Fibroblast of gingiva (primary cell): ENCODE measurements around the gene CABP4.

ENCODE experiments used
- DNase-seq: peaks from one replicate; pipeline ENCODE4 v3.0.0-alpha.2; 2011; ENCODE audit warnings: low read depth

Gene CABP4

DNA sequence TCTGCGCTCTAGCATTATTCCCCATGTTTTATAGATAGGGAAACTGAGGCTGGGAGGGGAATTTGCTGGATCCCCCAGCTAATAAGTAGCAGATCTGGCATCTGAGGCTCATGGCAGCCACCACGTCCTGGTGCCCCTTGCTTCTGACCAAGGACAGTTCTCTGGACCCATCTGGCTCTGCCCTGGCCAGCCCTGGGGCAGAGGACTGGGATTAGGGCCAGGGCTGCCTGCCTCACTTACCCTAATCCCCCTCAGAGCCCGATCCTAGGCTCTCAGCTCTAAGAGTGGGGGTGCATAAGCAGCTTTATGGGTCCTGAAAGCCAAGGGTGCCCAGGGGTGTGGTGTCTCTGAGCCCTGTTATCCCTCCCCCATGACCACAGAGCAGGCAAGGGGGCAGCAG lies at the start of gene CABP4:
Gene CABP4 (plus strand): TSS at position 301 of the 400 bp plus-strand sequence. CDS start 70 bp downstream, at position 371.
- no peak for DNase-seq

GRCh38 chr11:67405688-67406339 lies 49.3 kb upstream of the CABP4 start:
- DNase-seq: no peak

GRCh38 chr11:67406420-67406968 lies 48.7 kb upstream of the CABP4 start:
- DNase-seq: no peak

- DNase-seq: no peak
These were observed 48.0 kb upstream of the CABP4 start for GRCh38 chr11:67406969-67407687.

GRCh38 chr11:67407688-67408163 lies 47.4 kb upstream of the CABP4 start:
- no peak for DNase-seq

- DNase-seq: no peak
These were observed 46.5 kb upstream of the CABP4 start for GRCh38 chr11:67408437-67409200.

- DNase-seq: no peak
These were observed 45.9 kb upstream of the CABP4 start for GRCh38 chr11:67409261-67409666.

- DNase-seq: no peak
These were observed 45.3 kb upstream of the CABP4 start for GRCh38 chr11:67409781-67410368.

DNA sequence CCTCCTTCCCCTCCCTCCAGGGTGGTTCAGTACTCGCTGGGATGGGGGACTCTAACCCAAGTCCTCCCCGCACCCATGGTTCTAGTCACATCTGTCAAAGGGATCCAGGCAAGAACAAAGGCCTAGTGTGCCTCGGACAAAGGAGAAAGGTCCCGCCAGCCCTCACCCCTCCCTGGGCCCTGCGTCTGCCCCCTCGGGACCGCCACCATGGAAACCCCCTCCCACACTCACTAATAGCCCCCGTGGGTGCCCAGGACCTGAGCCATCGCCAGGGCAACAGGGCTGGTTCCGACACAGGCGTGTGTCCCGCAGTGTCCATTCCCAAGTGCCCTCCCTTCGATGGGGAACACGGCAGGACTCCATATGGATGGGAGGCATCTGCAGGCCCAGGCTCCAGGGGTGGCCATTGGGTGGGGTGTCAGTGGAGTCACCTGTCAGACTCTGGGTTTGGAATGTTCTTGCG lies 44.8 kb upstream of the CABP4 start:
- DNase-seq: no peak

DNA sequence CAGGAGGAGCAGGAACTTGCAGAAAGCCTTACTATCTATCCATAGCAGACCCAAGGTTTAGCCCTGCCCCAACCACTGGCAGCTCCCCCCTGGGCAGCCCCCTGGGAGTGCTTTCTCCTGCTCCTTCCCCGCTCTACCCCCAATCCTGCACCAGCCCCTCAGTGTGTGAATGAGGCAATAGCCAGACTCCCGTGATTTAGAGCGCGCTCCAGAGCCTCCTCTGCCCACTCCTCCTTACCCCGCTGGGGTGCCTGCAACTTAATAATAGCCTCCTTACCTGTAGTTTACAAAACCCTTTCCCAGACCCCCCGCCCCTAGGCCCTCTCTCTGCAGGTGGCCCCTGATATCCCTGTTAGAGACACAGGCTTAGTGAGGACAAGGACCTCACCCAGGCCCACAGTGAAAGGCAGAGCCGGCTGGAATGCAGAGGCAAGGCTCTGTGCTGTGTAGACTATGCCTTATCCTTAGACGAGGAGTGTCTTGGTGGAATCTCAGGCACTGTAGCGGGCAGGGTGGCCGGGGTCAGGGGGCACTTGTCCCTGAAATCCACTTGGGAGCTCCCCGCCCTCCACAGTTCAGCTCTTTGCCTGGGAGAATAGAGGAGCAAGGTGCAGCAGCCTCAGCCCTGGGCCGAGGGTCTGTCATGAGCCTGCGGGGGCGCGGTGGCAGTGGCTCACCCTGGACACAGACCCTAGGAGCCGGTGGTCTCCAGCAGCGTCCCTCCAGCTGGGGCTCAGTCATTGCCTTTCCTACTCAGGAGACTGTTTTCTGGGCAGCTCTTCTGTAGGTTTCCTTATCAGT lies 44.0 kb upstream of the CABP4 start:
- DNase-seq: no peak

DNA sequence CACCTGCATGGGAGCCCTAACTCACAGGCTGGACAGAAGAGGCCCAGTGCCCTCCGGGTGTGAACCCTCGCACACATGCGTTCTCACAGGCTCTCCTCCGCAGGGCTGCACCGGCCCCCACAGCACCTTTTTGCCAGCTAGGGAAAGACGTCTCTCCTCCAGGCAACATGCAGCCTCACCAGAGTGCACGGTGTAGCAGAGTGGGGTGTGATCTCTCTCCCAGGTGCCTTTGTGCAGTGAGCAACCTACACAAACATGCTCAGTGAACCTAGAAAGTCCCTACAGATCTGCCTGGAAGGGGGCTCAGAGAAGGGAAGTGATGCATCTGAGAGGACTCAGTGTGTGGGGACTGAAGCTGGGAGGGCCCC lies 43.4 kb upstream of the CABP4 start:
- DNase-seq: no peak

DNA sequence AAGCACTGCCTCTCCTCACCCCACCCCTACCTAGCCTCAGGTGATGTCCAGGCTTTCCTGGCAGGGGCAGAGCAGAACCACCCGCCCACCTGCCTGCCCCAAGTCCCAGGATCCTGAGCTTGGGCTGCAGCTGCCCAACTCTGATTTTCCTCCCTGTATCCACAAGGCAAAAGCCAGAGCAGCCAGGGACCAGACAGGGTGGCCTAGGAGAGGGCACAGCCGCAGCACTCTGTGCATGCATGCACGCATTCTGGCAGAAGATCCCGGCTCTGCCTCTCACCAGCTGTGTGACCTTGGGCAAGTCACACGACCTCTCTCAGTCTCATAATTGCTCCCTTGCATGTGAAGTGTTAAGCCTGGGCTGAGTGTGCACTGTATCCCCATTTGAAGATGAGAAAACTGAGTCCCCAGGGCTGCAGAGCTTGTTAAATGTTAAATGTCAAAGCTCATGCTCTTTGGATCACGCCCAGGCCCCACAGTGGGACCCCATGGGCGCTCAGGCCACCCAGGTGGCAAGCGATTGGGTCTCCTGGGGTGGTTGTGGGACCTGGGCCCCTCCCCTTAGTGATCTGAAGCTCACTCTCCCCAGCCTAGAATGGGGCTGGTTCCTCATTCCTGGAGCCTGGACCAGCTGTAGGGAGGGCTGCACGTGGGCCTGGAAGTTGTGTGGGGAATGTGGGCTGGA lies 42.5 kb upstream of the CABP4 start:
- DNase-seq: no peak

DNA sequence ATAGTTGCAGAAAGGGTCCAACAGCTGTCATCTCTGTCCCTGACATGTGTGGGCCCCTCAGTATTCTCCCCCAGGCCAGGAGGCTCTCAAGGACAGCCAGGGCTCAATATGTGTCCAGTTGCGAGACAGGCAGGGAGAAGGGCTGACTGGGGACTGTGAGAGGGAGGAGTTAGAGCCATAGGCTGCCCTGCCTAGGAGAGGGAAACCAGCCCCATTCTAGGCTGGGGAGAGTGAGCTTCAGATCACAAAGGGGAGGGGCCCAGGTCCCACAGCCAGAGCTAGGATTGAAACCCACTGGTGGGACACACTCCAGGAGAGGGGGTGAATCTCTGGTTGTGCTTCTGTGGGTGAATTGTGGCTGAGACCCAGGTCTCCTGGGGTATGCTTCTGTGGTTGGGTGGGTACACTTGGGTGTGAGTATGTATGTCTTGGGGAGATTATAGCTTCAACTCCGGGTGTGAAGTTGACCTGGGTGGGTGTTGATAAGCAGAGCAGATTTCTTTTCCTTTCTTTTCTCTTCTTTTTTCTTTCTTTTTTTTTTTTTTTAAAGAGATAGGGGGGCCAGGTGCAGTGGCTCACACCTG lies 41.8 kb upstream of the CABP4 start:
- no peak for DNase-seq

- no peak for DNase-seq
These were observed 39.5 kb upstream of the CABP4 start, which contains the start of gene CARNS1 for GRCh38 chr11:67415501-67416304. CARNS1 (plus strand) TSS chr11:67415678; CDS start chr11:67416200, 522 bp downstream.

DNA sequence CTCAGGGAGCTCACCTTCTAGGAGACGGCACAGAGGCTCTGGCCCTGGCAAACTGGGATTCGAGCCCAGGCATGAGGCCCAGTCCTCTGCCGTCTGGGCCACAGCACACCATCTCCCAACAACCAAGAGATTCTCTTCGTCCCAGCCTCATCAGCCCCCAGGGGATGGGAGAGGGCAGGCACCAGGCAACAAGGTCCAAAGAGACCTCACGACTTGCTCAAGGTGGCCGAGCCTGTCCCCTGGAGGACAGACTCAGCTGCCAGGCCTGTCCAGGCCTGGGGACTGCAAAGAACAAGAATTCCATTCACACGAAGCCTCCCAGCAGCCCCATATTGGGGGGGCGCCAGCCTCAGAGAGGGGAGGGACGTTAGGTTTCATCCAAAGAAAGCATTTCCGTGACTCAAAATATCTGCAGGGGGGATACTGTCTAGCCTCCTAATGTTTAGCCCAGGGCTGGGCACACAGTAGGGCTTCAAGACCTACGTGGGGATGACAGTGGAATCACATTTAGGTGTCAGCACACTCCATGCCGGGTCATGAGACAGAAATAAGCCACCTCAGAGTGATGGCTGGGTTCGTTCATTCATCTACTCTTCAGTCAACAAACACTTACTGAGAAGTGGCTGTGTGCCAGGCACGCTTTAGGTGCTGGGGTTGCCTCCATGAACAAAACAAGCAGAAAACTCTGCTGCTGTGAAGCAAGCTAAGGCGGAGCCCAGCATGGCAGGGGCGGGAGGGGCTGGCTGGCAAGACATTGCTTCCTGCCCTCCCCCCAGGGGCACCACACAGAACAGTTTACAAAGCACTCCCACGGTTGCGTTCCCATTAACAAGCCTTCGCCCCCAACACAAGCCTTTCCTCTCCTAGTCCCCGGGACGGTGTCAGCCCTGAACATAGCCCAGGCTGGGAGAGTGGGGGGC lies 38.5 kb upstream of the CABP4 start:
- DNase-seq: peak; percentile 19

GRCh38 chr11:67417425-67417824 lies 37.7 kb upstream of the CABP4 start:
- no peak for DNase-seq

DNA sequence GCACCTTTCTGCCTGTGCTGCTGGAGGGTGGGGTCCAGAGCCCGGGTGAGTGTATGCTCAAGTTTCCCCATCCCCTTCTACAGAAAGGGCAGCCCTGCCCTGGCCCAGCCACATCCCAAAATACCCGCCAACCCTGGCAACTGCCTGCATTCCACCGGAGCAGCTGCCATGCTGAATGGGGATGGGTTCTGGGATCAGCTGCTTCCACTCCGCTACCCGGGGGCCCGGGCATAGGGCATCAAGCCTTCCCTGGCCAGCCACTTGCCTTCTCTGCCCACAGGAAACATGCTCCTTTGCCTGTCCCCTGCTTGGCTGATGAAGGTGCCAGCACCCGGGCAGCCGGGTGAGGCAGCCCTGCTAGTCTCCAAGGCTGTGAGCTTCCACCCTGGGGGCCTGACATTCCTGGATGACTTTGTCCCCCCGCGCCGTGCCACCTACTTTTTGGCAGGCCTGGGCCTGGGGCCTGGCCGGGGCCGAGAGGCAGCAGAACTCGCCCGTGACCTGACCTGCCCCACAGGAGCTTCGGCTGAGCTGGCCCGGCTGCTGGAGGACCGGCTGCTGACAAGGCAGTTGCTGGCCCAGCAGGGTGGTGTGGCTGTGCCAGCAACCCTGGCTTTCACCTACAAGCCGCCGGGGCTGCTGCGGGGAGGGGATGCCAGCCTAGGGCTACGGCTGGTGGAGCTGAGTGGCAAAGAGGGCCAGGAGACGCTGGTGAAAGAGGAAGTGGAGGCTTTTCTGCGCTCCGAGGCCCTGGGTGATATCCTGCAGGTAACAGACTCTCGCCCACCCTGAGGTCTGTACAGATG lies 36.5 kb upstream of the CABP4 start:
- no peak for DNase-seq
